ENCODE data around the gene TEKT3.

GRCh38 chr17:15289285-15290183, 51.9 kb downstream of the TEKT3 start:
- TF ChIP-seq EP300 (IDR thresholded peaks at IDR 0.05; ENCODE audit: low read depth) = no peak
- TF ChIP-seq, protein P1, sequence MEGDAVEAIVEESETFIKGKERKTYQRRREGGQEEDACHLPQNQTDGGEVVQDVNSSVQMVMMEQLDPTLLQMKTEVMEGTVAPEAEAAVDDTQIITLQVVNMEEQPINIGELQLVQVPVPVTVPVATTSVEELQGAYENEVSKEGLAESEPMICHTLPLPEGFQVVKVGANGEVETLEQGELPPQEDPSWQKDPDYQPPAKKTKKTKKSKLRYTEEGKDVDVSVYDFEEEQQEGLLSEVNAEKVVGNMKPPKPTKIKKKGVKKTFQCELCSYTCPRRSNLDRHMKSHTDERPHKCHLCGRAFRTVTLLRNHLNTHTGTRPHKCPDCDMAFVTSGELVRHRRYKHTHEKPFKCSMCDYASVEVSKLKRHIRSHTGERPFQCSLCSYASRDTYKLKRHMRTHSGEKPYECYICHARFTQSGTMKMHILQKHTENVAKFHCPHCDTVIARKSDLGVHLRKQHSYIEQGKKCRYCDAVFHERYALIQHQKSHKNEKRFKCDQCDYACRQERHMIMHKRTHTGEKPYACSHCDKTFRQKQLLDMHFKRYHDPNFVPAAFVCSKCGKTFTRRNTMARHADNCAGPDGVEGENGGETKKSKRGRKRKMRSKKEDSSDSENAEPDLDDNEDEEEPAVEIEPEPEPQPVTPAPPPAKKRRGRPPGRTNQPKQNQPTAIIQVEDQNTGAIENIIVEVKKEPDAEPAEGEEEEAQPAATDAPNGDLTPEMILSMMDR (IDR thresholded peaks at IDR 0.05) = no peak
